NK-92 (cell line): Measurements from ENCODE around the gene SLC9A4.
"Not testable (repeated sequence)": the region's sequence is repeated elsewhere in the genome, so short reads cannot be mapped to it uniquely, and the experiment has no call there.

Experiments used
- DNase-seq: peaks from one replicate; lab custom pipeline; 2025; ENCODE audit not compliant: unreplicated experiment; lab: John Stamatoyannopoulos, UW

Gene SLC9A4

GRCh38 chr2:102544182-102544581 lies 71.2 kb downstream of the SLC9A4 start:
- no peak for DNase-seq

- DNase-seq, result no peak
These were observed 74.4 kb downstream of the SLC9A4 start for GRCh38 chr2:102547462-102547861.

GRCh38 chr2:102549027-102549426 lies 76.0 kb downstream of the SLC9A4 start:
- DNase-seq, result no peak

GRCh38 chr2:102550151-102550550 lies 77.1 kb downstream of the SLC9A4 start:
- no peak for DNase-seq

- DNase-seq, result no peak
These were observed 78.5 kb downstream of the SLC9A4 start for GRCh38 chr2:102551329-102552096.

GRCh38 chr2:102553601-102554000 lies 80.6 kb downstream of the SLC9A4 start:
- DNase-seq, result no peak

GRCh38 chr2:102558463-102558862 lies 85.4 kb downstream of the SLC9A4 start:
- no peak for DNase-seq

- not testable (repeated sequence) for DNase-seq
These were observed 89.5 kb downstream of the SLC9A4 start for GRCh38 chr2:102562542-102562941.

- DNase-seq, result no peak
These were observed 102.9 kb downstream of the SLC9A4 start for GRCh38 chr2:102575888-102576287.

- DNase-seq, result no peak
These were observed 105.3 kb downstream of the SLC9A4 start for GRCh38 chr2:102578376-102578775.

GRCh38 chr2:102581911-102582310 lies 108.9 kb downstream of the SLC9A4 start:
- DNase-seq, result no peak

GRCh38 chr2:102582845-102583244 lies 109.8 kb downstream of the SLC9A4 start:
- no peak for DNase-seq
